GM19452 (cell line): ENCODE results near the gene SPI1.
A peak's percentile ranks its signal among the peaks of the same experiment; 100 is the strongest.

Source experiments
- ATAC-seq: cut with Tn5 transposase; IDR thresholded peaks from one replicate; pipeline ENCODE4 v1.9.1; 2021; ENCODE audit not compliant: unreplicated experiment

SPI1 gene

DNA sequence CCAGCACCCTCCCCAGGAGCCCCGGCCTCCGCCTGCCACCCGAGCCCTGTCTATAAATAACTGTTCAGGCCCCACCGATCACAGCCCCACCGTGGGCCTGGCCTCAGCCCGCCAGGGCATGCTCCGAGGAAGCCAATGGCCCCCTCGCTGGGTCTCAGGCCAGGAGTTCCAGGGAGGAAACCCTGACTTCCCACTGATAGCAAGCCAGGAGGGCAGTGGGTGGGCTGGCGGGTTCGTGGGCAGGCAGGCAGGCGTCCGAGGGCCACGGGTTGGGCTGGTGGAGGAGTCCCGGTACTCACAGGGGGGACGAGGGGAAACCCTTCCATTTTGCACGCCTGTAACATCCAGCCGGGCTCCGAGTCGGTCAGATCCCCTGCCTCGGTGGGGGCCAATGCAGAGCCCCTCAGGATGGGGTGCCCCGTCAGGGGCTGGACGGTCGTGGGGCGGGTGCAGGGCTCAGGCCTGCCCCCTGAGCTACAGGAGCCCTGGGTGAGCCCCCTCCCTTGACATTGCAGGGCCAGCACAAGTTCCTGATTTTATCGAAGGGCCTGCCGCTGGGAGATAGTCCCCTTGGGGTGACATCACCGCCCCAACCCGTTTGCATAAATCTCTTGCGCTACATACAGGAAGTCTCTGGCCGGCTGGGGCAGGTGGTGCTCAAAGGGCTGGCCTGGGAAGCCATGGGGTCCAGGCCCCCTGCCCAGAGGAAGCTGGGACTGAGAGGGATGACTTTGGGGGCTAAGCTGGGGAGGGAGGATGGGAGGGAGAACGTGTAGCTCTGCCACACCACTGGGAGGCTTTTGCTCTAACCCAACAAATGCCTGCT, at the start of gene SPI1:
SPI1 (minus strand) TSS at position 538 of the 826 bp plus-strand sequence; CDS start at position 344, 194 bp downstream.
- peak; percentile 78 for ATAC-seq

DNA sequence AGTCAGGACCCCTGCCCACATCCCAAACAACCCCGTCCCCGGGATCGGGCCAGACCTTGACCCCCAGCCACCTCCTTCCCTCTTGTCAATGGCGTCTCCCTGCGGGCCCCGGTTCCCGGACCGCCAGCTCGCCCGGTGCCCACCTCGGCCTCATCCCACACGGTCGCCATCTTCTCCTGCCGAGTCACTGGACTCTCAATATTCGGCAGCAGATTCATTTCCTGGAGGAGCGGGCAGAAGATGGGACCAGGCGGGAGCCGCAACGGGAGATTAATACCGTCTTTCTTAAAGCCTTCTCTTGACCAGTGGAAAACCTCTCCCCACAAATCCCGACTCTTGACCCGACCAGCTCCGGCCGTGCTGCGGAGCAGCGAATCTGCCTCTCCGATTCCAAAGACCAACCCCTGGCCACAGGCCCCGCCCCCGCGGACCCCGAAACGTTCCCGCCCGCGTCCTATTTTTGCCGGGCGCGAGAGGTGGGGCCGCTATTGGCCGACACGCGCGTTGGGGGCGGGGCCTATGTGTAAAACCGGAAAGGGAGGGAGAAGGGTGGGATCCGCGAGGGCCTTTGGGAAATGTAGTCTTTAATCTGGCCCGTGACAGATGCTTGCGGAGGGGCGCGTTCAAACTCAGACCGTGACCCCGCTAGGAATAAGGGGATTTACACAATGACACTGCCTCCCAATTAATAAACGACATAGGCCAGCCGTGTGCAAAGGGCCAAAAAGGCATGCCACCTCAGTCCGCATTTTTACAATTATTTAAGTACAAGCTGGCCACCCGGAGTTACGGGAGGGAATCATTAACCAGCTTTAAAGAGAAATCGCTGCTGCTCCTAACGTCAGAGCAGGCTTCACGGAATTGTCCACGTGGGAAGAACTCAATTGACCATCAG, 48.0 kb upstream of the SPI1 start, which contains the start of gene PSMC3:
PSMC3 (minus strand) TSS at position 378 of the 895 bp plus-strand sequence; CDS start at position 218, 160 bp downstream.
- ATAC-seq = peak; percentile 90

DNA sequence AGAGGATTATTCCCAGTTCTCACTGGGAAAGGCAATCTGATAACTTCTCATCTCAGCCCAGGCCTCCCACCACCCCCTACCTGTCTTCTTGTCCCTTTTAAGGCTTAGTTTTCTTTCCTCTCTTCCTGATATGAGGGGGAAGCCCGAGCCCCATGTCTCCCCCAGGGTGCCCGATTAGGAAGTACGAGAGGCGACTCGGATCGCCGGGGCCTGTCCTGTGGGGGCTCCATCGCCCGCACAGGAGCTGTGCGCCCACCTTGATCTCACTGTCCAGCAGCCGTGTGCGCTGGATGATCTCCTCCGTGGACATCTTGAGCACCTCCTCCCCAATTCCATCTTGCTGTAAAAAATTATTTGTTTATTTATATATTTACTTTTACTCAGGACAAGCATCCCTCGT, 47.3 kb upstream of the SPI1 start:
- ATAC-seq = no peak

DNA sequence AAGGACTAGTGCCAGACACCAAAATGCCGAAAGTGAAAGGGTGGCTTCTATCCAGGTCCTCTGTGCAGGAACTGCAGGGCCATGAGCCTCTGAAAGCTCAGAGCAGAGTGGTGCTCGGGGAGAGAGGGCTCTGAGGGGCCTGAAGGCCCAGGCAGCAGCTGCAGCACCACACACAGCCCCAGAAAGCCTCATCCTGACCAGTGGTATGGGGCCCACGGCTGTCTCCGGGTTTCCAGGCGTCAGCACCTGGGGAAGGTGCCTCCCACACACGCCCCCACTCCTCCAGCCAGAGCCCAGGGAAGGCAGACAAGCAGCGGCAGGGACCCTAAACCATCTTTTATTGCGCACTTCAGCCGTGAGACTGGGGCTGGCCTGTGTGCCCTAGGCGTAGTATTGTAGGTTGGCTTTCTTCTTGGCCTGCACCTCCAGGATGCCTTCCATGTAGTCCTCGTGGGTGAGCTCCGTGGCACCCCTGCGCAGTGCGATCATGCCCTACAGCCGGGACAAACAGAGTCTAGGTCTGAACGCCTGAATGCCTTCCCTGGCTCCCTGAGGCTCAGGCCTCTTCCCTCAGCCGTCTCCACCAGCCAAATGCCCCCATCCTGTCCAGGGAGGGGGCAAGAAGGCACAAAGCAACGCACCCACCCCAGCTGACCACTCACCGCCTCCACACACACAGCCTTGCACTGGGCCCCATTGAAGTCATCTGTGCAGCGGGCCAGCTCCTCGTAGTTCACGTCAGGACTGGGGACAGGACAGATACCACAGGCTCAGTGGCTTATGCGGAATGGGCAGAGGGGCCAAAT, 40.3 kb upstream of the SPI1 start:
- ATAC-seq = no peak

DNA sequence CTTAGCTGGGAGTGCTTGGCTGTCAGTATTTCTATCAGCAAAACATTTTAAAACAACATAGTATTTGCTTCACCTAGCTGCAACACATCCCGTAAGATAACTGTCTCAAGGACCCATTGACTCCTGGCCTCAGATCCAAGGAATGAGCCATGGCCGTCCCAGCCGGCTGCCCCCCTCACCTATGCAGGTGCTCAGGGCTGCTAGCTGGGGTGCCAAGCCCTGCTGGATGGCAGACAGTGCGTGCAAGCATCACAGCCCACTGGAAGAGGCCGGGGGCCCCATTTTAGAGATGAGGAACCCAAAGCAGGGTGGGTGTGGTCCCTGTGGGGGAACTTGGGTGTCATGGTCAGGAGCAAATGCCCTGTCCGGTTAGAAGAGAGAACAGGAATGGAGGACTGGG, 39.4 kb upstream of the SPI1 start:
- ATAC-seq = no peak

DNA sequence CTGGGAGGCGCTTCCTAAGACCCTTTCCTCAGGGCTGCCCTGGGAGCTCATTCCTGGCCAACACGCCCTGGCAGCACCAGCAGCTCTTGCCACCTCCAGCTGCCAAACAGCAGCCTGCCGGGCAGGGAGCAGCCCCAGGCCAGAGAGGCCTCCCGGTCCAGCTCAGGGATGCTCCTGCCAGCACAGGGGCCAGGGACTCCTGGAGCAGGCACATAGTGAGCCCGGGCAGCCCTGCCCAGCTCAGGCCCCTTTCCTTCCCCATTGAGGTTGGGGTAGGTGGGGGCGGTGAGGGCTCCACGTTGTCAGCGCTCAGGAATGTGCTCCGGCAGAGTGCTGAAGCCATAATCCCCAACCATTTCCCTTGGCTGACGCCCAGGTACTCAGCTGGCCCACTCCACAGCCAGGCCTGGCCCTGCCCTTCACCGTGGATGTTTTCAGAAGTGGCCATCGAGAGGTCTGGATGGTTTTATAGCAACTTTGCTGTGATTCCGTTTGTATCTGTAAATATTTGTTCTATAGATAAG, 37.7 kb upstream of the SPI1 start:
- no peak for ATAC-seq

DNA sequence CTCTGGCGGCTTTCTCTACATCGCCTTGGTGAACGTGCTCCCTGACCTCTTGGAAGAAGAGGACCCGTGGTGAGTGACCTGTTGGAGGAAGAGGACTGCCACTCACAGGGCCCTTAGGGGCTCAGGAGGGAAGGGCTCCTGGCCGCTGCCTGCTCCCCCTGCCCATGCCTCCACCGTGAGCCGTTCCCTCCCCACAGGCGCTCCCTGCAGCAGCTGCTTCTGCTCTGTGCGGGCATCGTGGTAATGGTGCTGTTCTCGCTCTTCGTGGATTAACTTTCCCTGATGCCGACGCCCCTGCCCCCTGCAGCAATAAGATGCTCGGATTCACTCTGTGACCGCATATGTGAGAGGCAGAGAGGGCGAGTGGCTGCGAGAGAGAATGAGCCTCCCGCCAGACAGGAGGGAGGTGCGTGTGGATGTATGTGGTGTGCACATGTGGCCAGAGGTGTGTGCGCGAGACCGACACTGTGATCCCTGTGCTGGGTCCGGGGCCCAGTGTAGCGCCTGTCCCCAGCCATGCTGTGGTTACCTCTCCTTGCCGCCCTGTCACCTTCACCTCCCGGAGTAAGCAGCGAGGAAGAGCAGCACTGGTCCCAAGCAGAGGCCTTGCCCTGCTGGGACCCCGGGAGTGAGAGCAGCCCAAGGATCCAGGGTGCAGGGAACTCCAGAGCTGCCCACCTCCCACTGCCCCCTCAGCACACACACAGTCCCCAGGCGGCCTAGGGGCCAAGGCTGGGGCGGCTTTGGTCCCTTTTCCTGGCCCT, 36.9 kb upstream of the SPI1 start:
- no peak for ATAC-seq

DNA sequence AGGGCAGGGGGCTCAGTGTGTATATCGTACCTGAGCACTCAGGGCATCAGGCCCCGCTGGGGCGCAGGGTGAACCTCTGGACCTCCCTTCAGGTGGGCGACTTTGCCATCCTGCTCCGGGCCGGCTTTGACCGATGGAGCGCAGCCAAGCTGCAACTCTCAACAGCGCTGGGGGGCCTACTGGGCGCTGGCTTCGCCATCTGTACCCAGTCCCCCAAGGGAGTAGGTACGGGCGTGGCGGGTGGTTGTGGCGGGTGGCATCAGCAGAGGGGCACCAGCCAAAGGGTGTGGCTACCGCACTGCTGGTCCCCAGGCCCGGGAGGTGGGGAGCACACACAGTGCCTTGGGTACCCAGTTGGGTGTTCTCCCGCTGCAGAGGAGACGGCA, 36.3 kb upstream of the SPI1 start:
- ATAC-seq = no peak

DNA sequence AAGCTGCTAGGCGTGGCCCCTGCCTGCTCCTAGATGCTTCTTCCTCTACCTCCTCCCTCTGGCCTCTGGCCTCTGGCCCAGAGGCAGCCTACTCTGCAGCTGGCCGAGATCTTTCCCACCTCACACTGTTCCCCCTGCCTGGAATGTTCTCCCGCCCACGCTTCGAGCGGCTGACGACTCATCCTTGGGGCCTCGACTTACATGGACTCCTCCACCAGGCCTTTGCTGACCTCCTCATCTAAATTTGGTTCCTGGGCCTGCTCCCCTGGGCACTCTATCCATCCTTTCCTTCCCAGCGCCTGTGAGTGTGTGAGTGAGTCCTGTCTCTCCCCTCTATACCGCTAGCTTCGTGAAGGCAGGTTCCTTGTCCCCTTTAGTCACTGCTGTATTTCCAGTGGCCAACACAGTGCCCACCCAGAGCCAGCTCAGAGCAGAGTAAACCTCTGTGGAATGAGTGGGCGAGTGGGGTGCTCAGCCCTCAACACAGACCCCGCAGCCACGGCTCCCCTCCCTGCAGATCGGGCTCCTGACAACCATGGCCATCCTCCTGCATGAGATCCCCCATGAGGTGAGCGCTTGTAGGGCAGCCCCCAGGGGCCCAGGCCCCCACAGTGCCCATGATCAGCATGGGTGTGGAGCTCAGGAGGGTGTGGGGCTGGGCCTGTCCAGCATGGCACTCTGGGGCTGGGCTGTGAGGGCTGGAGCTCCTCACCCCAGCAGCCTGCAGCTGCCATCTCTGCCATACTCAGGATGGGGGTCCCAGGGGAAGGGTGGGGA, 35.7 kb upstream of the SPI1 start:
- no peak for ATAC-seq

DNA sequence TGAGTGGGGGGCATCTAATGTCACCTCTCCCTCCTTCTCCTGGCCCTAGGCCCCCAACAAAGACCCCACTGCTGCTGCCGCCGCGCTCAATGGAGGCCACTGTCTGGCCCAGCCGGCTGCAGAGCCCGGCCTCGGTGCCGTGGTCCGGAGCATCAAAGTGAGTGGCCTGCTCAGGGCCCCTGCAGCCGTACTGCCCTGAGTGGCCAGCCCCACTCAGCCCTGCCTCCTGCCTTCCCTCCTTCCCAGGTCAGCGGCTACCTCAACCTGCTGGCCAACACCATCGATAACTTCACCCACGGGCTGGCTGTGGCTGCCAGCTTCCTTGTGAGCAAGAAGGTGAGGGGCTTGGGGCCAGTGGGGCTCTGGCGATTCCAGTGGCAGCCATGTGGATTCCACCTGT, 35.0 kb upstream of the SPI1 start:
- ATAC-seq = no peak

DNA sequence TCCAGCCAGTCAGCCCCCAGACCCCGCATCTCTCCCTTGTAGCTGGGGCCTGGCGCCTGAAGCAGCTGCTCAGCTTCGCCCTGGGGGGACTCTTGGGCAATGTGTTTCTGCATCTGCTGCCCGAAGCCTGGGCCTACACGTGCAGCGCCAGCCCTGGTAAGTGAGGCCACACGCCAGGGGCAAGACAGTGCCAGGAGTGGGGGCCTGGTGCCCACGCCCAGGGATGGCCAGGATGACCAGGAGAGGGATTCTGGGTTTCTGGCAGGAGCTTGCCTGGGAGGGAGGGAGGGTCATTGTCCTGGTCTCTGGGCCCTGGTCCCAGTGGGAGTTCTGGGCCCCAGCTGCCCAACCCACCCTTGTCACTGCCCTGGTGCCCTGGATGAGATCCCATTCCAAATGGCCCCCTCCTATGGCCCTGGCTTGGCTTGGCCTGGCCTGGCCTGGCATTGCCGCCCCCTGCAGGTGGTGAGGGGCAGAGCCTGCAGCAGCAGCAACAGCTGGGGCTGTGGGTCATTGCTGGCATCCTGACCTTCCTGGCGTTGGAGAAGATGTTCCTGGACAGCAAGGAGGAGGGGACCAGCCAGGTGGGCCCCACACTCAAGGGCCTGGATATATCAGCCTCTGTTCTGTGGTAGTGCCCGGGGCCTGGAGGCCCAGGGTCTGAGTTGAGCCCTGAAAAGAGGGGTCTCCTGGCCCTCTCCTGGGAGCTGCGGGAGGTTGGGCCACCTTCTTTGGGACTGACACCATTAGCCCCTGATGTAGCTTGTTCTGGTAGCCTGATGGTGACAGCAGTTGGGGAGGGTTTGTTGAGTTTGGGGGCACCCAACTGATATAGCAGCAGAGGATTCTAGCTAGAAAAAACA, 33.8 kb upstream of the SPI1 start:
- no peak for ATAC-seq

DNA sequence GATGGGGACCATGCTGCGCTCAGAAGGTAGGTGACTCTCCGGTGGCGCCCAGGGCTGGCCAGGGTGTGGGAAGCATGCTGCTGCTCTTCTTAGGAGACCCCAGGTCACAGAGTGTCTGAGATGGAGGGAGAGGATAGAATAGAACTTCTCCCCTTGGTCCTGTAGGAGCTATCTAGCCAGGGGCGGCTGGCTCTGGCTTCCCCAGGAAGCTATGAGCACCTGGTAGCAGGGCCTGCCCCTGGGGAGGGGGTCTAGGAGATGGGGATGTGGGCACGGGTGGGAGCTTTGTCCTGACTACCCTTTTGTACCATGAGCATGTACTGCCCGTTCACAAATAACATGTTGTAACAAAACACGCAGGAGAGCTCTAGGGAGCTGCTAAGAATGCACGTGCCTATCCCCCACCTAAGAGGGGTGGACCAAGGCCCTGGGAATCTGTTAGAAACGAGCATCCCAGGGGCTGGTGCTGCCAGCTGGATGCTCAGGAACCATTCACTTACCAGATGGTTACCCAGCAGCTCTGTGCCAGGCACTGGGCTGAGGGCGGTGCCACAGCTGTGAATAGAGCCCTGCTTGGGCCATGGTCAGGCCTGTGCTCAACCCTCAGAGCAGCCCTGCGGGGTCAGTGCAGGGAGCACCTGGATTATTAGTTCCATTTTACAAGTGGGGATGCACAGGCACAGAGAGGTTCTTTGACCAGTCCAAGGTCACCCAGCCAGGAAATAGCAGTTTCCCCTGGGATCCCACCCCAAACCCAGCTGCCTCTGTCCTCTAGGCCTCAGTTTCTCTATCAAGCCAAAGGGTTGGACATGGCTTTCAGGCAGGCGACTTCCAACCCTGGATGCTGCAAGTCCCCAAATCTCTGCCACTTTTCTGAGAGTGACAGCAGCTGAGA, 32.3 kb upstream of the SPI1 start:
- no peak for ATAC-seq

DNA sequence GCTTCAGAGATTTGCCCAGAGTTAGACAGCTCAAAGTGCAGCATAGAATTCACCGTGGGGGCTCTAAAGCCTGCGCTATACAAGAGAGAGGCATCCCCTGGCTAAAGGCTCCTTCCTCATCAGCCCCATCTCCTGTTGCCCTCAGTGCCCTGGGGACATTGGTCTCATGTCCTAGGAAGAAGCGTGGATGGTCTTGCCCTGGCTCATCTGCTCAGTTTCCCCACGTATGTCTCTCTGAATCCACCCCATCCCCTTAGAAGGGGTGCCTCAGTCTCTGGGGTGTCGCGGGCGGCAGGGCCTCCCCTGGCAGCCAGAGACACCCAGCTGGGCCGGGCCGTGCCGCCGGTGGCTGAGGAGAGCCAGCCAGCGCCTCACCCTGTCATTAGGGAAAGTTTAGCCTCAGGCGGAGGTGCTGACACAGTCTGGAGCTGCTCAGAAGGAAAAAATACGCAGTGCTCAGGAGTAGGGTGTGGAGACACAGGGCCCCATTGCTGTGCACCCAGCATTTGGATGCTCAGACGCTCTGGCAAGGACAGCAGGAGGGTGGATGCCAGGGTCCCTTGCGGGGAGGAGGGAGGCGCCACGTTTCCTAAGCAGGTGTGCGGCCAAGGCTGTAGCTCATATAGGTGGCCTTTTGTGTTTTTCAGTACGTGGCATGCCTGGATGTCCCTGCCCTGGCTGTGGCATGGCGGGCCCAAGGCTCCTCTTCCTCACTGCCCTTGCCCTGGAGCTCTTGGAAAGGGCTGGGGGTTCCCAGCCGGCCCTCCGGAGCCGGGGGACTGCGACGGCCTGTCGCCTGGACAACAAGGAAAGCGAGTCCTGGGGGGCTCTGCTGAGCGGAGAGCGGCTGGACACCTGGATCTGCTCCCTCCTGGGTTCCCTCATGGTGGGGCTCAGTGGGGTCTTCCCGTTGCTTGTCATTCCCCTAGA, 31.4 kb upstream of the SPI1 start:
- no peak for ATAC-seq

DNA sequence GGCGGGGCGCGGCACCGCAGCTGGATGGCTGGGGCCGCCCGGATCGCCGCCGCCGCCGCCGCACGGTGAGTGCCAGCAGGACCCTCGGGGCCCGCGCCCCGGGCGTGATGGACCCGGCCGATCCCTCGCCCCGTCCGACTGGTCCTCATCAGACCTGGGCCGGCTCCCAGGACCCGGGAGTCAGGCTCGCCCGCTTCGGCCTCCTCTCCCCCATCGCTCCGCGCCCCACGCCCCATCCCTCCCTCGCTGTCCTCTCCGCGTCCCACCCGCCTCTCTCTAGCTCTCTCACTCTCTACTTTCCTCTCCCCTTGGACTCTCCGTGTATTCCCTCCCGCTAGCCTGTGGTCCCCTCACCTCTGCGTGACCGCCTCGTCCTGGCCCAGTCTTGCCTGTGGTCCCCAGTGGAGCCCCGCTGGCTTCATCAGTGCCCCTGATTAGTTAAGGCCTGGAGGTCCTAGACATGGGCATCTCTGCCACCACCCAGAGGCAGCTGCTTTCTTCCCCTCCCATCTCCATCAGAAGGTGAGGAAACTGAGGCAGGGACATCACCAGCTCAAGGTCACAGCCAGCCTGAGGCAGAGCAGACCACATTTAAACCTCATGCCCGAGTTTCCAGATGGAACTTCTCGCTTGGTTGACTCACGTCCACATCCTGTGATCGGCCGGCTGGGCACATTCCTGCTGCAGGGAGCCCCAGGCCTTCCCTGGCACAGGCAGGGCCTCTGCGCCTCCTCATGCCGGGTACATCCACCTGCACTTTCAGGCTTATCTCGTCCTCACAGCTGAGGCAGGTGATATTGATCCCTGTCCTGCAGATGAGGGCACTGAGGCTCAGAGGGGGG, 30.5 kb upstream of the SPI1 start:
- no peak for ATAC-seq
